ENCODE results near the gene DGCR8.

DGCR8 gene

GRCh38 chr22:20051927-20052308, 28.1 kb upstream of the DGCR8 start:
- Histone ChIP-seq H3K23ac (ENCODE audit: low read length) (no peak overlapping the region), H4K8ac (ENCODE audit: low read depth, low read length) (no peak overlapping the region), H3K4me3 (ENCODE audit: low read depth, low read length) (no peak overlapping the region), H2BK120ac (ENCODE audit: insufficient read depth, low read length, poor library complexity) (no peak overlapping the region), H3K27ac (ENCODE audit: low read depth, low read length) (no peak overlapping the region), H3K79me1 (ENCODE audit: low read length) (no peaks in the 10 kb centered on the region), H3K14ac (ENCODE audit: low read length) (no peak overlapping the region), H2AK5ac (ENCODE audit: low read length) (no peak overlapping the region), H2AFZ (ENCODE audit: insufficient read depth, low read length, poor library complexity) (no peak overlapping the region), H3K4me2 (ENCODE audit: low read length) (no peak overlapping the region), H2BK12ac (ENCODE audit: low read length) (no peak overlapping the region), H3K9me3 (ENCODE audit: insufficient read depth, low read depth, low read length) (no peaks in the 10 kb centered on the region), H3K36me3 (ENCODE audit: control insufficient read depth in 1 of 2, insufficient read depth in 2 of 2, low read length in 2 of 2) (peaks cover 41 to 44% of the 10 kb centered on the region in 2 experiments), H4K91ac (ENCODE audit: low read depth, low read length) (no peak overlapping the region), H3K79me2 (ENCODE audit: control insufficient read depth, insufficient read depth, low read length, poor library complexity) (no peaks in the 10 kb centered on the region), H3K4me1 (ENCODE audit: control insufficient read depth in 1 of 2, insufficient read depth in 2 of 2, low read length in 2 of 2) (no peaks in the 10 kb centered on the region), H3K4ac (ENCODE audit: low read depth, low read length) (no peak overlapping the region), H3K9ac (ENCODE audit: low read length) (no peak overlapping the region), H3K27me3 (ENCODE audit: insufficient read depth, low read length) (no peaks in the 10 kb centered on the region), H2BK5ac (ENCODE audit: low read depth, low read length, poor library complexity) (no peak overlapping the region), H3K18ac (ENCODE audit: low read length) (no peak overlapping the region), H4K12ac (ENCODE audit: low read depth, low read length) (no peak overlapping the region)
- WGBS (ENCODE audit: extremely low coverage, insufficient coverage, insufficient read length), result no CpG with 5 or more reads among the region's 6 CpGs
- no peak for DNase-seq

GRCh38 chr22:20052309-20053259, 27.5 kb upstream of the DGCR8 start:
- Histone ChIP-seq H2AFZ (ENCODE audit: insufficient read depth, low read length, poor library complexity) (no peak overlapping the region), H3K27me3 (ENCODE audit: insufficient read depth, low read length) (no peaks in the 10 kb centered on the region), H2BK5ac (ENCODE audit: low read depth, low read length, poor library complexity) (no peak overlapping the region), H3K79me2 (ENCODE audit: control insufficient read depth, insufficient read depth, low read length, poor library complexity) (no peaks in the 10 kb centered on the region), H4K12ac (ENCODE audit: low read depth, low read length) (no peak overlapping the region), H3K36me3 (ENCODE audit: control insufficient read depth in 1 of 2, insufficient read depth in 2 of 2, low read length in 2 of 2) (peaks cover 45 to 46% of the 10 kb centered on the region in 2 experiments), H3K4ac (ENCODE audit: low read depth, low read length) (no peak overlapping the region), H3K23ac (ENCODE audit: low read length) (no peak overlapping the region), H3K79me1 (ENCODE audit: low read length) (no peaks in the 10 kb centered on the region), H4K91ac (ENCODE audit: low read depth, low read length) (no peak overlapping the region), H4K8ac (ENCODE audit: low read depth, low read length) (no peak overlapping the region), H3K27ac (ENCODE audit: low read depth, low read length) (no peak overlapping the region), H3K4me2 (ENCODE audit: low read length) (no peak overlapping the region), H3K14ac (ENCODE audit: low read length) (no peak overlapping the region), H3K9me3 (ENCODE audit: insufficient read depth, low read depth, low read length) (no peaks in the 10 kb centered on the region), H3K4me3 (ENCODE audit: low read depth, low read length) (peak overlapping the region; percentile 7), H3K4me1 (ENCODE audit: control insufficient read depth in 1 of 2, insufficient read depth in 2 of 2, low read length in 2 of 2) (no peaks in the 10 kb centered on the region), H3K18ac (ENCODE audit: low read length) (no peak overlapping the region), H2AK5ac (ENCODE audit: low read length) (no peak overlapping the region), H2BK12ac (ENCODE audit: low read length) (no peak overlapping the region), H2BK120ac (ENCODE audit: insufficient read depth, low read length, poor library complexity) (no peak overlapping the region), H3K9ac (ENCODE audit: low read length) (no peak overlapping the region)
- DNase-seq, result no peak
- WGBS (ENCODE audit: extremely low coverage, insufficient coverage, insufficient read length), result no CpG with 5 or more reads among the region's 26 CpGs

GRCh38 chr22:20053407-20054033, 26.5 kb upstream of the DGCR8 start:
- H2BK12ac ChIP-seq (ENCODE audit: low read length), result no peak overlapping the region
- H3K4me1 ChIP-seq (ENCODE audit: control insufficient read depth in 1 of 2, insufficient read depth in 2 of 2, low read length in 2 of 2), result no peaks in the 10 kb centered on the region
- no peak overlapping the region for H3K4me3 ChIP-seq (ENCODE audit: low read depth, low read length)
- H3K9ac ChIP-seq (ENCODE audit: low read length), result no peak overlapping the region
- no peaks in the 10 kb centered on the region for H3K9me3 ChIP-seq (ENCODE audit: insufficient read depth, low read depth, low read length)
- H3K14ac ChIP-seq (ENCODE audit: low read length), result no peak overlapping the region
- H3K23ac ChIP-seq (ENCODE audit: low read length), result no peak overlapping the region
- no peak overlapping the region for H3K4ac ChIP-seq (ENCODE audit: low read depth, low read length)
- no peak overlapping the region for H4K91ac ChIP-seq (ENCODE audit: low read depth, low read length)
- no CpG with 5 or more reads among the region's 14 CpGs for WGBS (ENCODE audit: extremely low coverage, insufficient coverage, insufficient read length)
- H2AK5ac ChIP-seq (ENCODE audit: low read length), result no peak overlapping the region
- no peak overlapping the region for H4K12ac ChIP-seq (ENCODE audit: low read depth, low read length)
- no peaks in the 10 kb centered on the region for H3K79me2 ChIP-seq (ENCODE audit: control insufficient read depth, insufficient read depth, low read length, poor library complexity)
- no peaks in the 10 kb centered on the region for H3K79me1 ChIP-seq (ENCODE audit: low read length)
- no peak overlapping the region for H2AFZ ChIP-seq (ENCODE audit: insufficient read depth, low read length, poor library complexity)
- no peak overlapping the region for H3K27ac ChIP-seq (ENCODE audit: low read depth, low read length)
- H2BK120ac ChIP-seq (ENCODE audit: insufficient read depth, low read length, poor library complexity), result no peak overlapping the region
- DNase-seq, result no peak
- no peak overlapping the region for H2BK5ac ChIP-seq (ENCODE audit: low read depth, low read length, poor library complexity)
- H3K4me2 ChIP-seq (ENCODE audit: low read length), result no peak overlapping the region
- H4K8ac ChIP-seq (ENCODE audit: low read depth, low read length), result no peak overlapping the region
- no peak overlapping the region for H3K18ac ChIP-seq (ENCODE audit: low read length)
- peaks cover 44 to 45% of the 10 kb centered on the region in 2 experiments for H3K36me3 ChIP-seq (ENCODE audit: control insufficient read depth in 1 of 2, insufficient read depth in 2 of 2, low read length in 2 of 2)
- H3K27me3 ChIP-seq (ENCODE audit: insufficient read depth, low read length), result no peaks in the 10 kb centered on the region

DNA sequence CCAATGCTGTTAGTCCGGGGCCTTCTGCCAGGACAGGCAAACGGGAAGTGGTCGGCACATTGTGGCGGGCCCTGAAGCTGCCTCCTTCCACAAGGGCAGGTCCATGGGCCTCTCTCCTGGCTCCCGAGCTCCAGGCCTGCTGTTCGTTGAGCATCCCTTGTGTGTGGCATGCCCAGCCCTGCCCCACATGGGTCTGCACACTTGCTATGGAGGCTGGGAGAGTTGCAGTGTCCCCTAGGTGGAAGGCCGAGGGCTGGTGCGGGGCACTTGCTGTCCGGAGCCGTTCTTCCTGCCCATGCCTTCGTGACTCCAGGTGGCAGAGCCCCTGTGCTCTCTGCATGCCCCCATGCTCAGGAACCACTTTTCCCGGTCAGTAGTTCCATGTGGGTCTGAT, 26.0 kb upstream of the DGCR8 start:
- no peak overlapping the region for H4K8ac ChIP-seq (ENCODE audit: low read depth, low read length)
- H3K27ac ChIP-seq (ENCODE audit: low read depth, low read length), result no peak overlapping the region
- no peak overlapping the region for H2AK5ac ChIP-seq (ENCODE audit: low read length)
- H3K79me2 ChIP-seq (ENCODE audit: control insufficient read depth, insufficient read depth, low read length, poor library complexity), result no peaks in the 10 kb centered on the region
- H4K91ac ChIP-seq (ENCODE audit: low read depth, low read length), result no peak overlapping the region
- H3K14ac ChIP-seq (ENCODE audit: low read length), result no peak overlapping the region
- no peak overlapping the region for H4K12ac ChIP-seq (ENCODE audit: low read depth, low read length)
- H3K4me1 ChIP-seq (ENCODE audit: control insufficient read depth in 1 of 2, insufficient read depth in 2 of 2, low read length in 2 of 2), result no peaks in the 10 kb centered on the region
- no peak overlapping the region for H3K9ac ChIP-seq (ENCODE audit: low read length)
- WGBS (ENCODE audit: extremely low coverage, insufficient coverage, insufficient read length), result no CpG with 5 or more reads among the region's 12 CpGs
- H3K23ac ChIP-seq (ENCODE audit: low read length), result no peak overlapping the region
- no peak overlapping the region for H2BK120ac ChIP-seq (ENCODE audit: insufficient read depth, low read length, poor library complexity)
- DNase-seq, result no peak
- peaks cover 44 to 45% of the 10 kb centered on the region in 2 experiments for H3K36me3 ChIP-seq (ENCODE audit: control insufficient read depth in 1 of 2, insufficient read depth in 2 of 2, low read length in 2 of 2)
- no peaks in the 10 kb centered on the region for H3K9me3 ChIP-seq (ENCODE audit: insufficient read depth, low read depth, low read length)
- no peak overlapping the region for H3K4ac ChIP-seq (ENCODE audit: low read depth, low read length)
- no peak overlapping the region for H2BK12ac ChIP-seq (ENCODE audit: low read length)
- H3K18ac ChIP-seq (ENCODE audit: low read length), result no peak overlapping the region
- H3K79me1 ChIP-seq (ENCODE audit: low read length), result no peaks in the 10 kb centered on the region
- no peak overlapping the region for H3K4me2 ChIP-seq (ENCODE audit: low read length)
- no peak overlapping the region for H2AFZ ChIP-seq (ENCODE audit: insufficient read depth, low read length, poor library complexity)
- no peaks in the 10 kb centered on the region for H3K27me3 ChIP-seq (ENCODE audit: insufficient read depth, low read length)
- no peak overlapping the region for H3K4me3 ChIP-seq (ENCODE audit: low read depth, low read length)
- H2BK5ac ChIP-seq (ENCODE audit: low read depth, low read length, poor library complexity), result no peak overlapping the region
